K562 (cell line): ENCODE measurements around the gene YARS1. TPM values are rescaled to one million over a fixed set of nuclear protein-coding genes. Genes with fewer than 3 reads are reported as not detected.
A peak's percentile ranks its signal among the peaks of the same experiment; 100 is the strongest.

Source experiments
- ADNP ChIP-seq: fragments of 200-800 bp; sonication (Bioruptor generic); IDR thresholded peaks from 2 replicates; pipeline ENCODE4 v1.6.1; 2016; ENCODE audit warnings: missing genetic modification characterization, missing compliant biosample characterization
- CC2D1A ChIP-seq: fragments of 450-650 bp; IDR thresholded peaks from 2 replicates; pipeline ENCODE4 v1.6.1; 2017; ENCODE audit warnings: mild to moderate bottlenecking
- ETV5 ChIP-seq: sonication (generic); formaldehyde crosslinking; IDR thresholded peaks from 2 replicates; pipeline ENCODE4 v1.4.0; 2020; ENCODE audit warnings: low read depth, mild to moderate bottlenecking, missing genetic modification reagents
- FOXM1 ChIP-seq, 2 experiments: fragments of 450-650 bp in 1 of 2; sonication (generic) in 1 of 2; formaldehyde crosslinking in 1 of 2; IDR thresholded peaks; 2 replicates each; pipeline versions ENCODE4 v1.6.1 to v1.9.0; 2017 to 2022; ENCODE audit warnings: low read depth in 2 of 2, mild to moderate bottlenecking in 2 of 2, missing genetic modification reagents in 1 of 2, moderate library complexity in 1 of 2
- GTF2B ChIP-seq: IDR thresholded peaks from 2 replicates; pipeline ENCODE4 v1.6.1; 2011; ENCODE audit not compliant: insufficient read length; ENCODE audit errors: extremely low read depth
- HDAC6 ChIP-seq: IDR thresholded peaks from 2 replicates; pipeline ENCODE4 v1.6.1; 2012; ENCODE audit warnings: low read depth, mild to moderate bottlenecking, control low read depth, inconsistent platforms, low read length, moderate library complexity
- HNRNPL ChIP-seq: fragments of 200-400 bp; formaldehyde crosslinking; IDR thresholded peaks from 2 replicates; pipeline ENCODE4 v1.6.1; 2017; ENCODE audit warnings: low read depth, mild to moderate bottlenecking, low read length
- LCOR ChIP-seq: sonication (generic); formaldehyde crosslinking; IDR thresholded peaks from 2 replicates; pipeline ENCODE4 v1.8.0; 2022; ENCODE audit warnings: mild to moderate bottlenecking, missing genetic modification reagents
- MEF2A ChIP-seq: IDR thresholded peaks from 2 replicates; pipeline ENCODE4 v1.6.1; 2011; ENCODE audit warnings: low read depth, mild to moderate bottlenecking, low read length, moderate library complexity; ENCODE audit not compliant: control insufficient read depth
- MTA3 ChIP-seq: fragments of 450-650 bp; formaldehyde crosslinking; IDR thresholded peaks from 2 replicates; pipeline ENCODE4 v1.6.1; 2017; ENCODE audit warnings: mild to moderate bottlenecking, borderline replicate concordance
- NCOA2 ChIP-seq, 2 experiments: fragments of 450-650 bp; IDR thresholded peaks; 2 replicates each; pipeline ENCODE4 v1.6.1; 2018; ENCODE audit warnings: mild to moderate bottlenecking in 2 of 2, moderate library complexity in 1 of 2; ENCODE audit not compliant: partially characterized antibody in 2 of 2
- PHF8 ChIP-seq: fragments of 200-600 bp; sonication (generic); IDR thresholded peaks from 2 replicates; pipeline ENCODE4 v1.6.1; 2012; ENCODE audit warnings: mixed run types, mild to moderate bottlenecking, inconsistent platforms, low read length, moderate library complexity, borderline replicate concordance
- THAP12 ChIP-seq: fragments of 250-450 bp; sonication (Bioruptor Pico); IDR thresholded peaks from 2 replicates; pipeline ENCODE4 v1.9.0; 2021; ENCODE audit warnings: mild to moderate bottlenecking, inconsistent platforms
- ZBTB7A ChIP-seq: IDR thresholded peaks from 2 replicates; pipeline ENCODE4 v1.6.1; 2011; ENCODE audit warnings: low read depth, mild to moderate bottlenecking, low read length, moderate library complexity, borderline replicate concordance; ENCODE audit not compliant: control insufficient read depth
- ZFP36 ChIP-seq: fragments of 150-350 bp; IDR thresholded peaks from 2 replicates; pipeline ENCODE4 v1.6.1; 2018; ENCODE audit warnings: low read length, low read depth; ENCODE audit not compliant: partially characterized antibody
- ZKSCAN3 ChIP-seq: fragments of 250-450 bp; sonication (Bioruptor Pico); IDR thresholded peaks from 2 replicates; pipeline ENCODE4 v1.4.0; 2020
- polyA plus RNA-seq, 8 experiments: library from polyadenylated mRNA; depleted of rRNA in 4 of 8; stranded (reverse) in 5 of 8; unstranded in 3 of 8; fragments of >200 nt; fragmentation: Nextera tagmentation in 2 of 8; fragmentation: Illumina TruSeq in 1 of 8; extraction: Ambion mirVana in 2 of 8; extraction: Trizol in 1 of 8; gene quantifications; 2 replicates each; pipeline versions ENCODE4 v1.2.1 to v1.2.3, GENCODE V29; 2011 to 2014; ENCODE audit warnings: inconsistent platforms in 1 of 8, missing spikeins in 1 of 8
- total RNA-seq, 7 experiments: library from RNA; depleted of rRNA in 6 of 7; stranded (reverse); fragments of >200 nt in 6 of 7; fragmentation: Illumina TruSeq in 2 of 7; extraction: Trizol in 2 of 7; gene quantifications; 2 replicates each; pipeline versions ENCODE4 v1.2.1 to v1.2.3, GENCODE V29; 2011 to 2021; ENCODE audit warnings: low replicate concordance in 1 of 7
- TF ChIP-seq, protein P1 (sequence below): sonication (generic); formaldehyde crosslinking; IDR thresholded peaks from 2 replicates; pipeline ENCODE4 v1.8.0; 2022; ENCODE audit warnings: mild to moderate bottlenecking, missing genetic modification reagents
- TF ChIP-seq, protein P2 (sequence below): sonication (generic); formaldehyde crosslinking; IDR thresholded peaks from 2 replicates; pipeline ENCODE4 v1.8.0; 2022; ENCODE audit warnings: mild to moderate bottlenecking, missing genetic modification reagents, borderline replicate concordance

The YARS1 gene
- total and polyA plus RNA-seq, 9 of the 15 experiments (the other 6 are each of a cell fraction or from before 2014, with no cell fraction given) = 66.2 to 336 (median 201) TPM

GRCh38 chr1:32757213-32757895 is 59.8 kb downstream of the YARS1 start (continued):
- TF ChIP-seq THAP12 (CRISPR knock-in tag) (0 out of 2 replicates have a peak, but pooled peaks have one; percentile 31), ADNP (tag) (no peak), GTF2B (no peak), LCOR (CRISPR knock-in tag) (peak; percentile 53; the same call in 1 of the 2 replicates), ZBTB7A (no peak), CC2D1A (peak; percentile 86; the same call in 1 of the 2 replicates), FOXM1 (IDR thresholded peaks at IDR 0.05; ENCODE audit: low read depth) (peak; percentile 76), FOXM1 (CRISPR knock-in tag; IDR thresholded peaks at IDR 0.05; ENCODE audit: low read depth) (no peak), ZKSCAN3 (no peak), ZFP36 (peak; percentile 91), MEF2A (no peak; the same call in 1 of the 2 replicates), ETV5 (CRISPR knock-in tag) (peak; percentile 74; the same call in 1 of the 2 replicates), PHF8 (no peak), NCOA2 (IDR thresholded peaks at IDR 0.05; ENCODE audit: partially characterized antibody in 2 of 2) (no peak), HNRNPL (no peak), MTA3 (0 out of 2 replicates have a peak, but pooled peaks have one; percentile 63), HDAC6 (no peak)
- TF ChIP-seq, protein P1, sequence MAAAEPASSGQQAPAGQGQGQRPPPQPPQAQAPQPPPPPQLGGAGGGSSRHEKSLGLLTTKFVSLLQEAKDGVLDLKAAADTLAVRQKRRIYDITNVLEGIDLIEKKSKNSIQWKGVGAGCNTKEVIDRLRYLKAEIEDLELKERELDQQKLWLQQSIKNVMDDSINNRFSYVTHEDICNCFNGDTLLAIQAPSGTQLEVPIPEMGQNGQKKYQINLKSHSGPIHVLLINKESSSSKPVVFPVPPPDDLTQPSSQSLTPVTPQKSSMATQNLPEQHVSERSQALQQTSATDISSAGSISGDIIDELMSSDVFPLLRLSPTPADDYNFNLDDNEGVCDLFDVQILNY (CRISPR knock-in tag) = no peak
- TF ChIP-seq, protein P2, sequence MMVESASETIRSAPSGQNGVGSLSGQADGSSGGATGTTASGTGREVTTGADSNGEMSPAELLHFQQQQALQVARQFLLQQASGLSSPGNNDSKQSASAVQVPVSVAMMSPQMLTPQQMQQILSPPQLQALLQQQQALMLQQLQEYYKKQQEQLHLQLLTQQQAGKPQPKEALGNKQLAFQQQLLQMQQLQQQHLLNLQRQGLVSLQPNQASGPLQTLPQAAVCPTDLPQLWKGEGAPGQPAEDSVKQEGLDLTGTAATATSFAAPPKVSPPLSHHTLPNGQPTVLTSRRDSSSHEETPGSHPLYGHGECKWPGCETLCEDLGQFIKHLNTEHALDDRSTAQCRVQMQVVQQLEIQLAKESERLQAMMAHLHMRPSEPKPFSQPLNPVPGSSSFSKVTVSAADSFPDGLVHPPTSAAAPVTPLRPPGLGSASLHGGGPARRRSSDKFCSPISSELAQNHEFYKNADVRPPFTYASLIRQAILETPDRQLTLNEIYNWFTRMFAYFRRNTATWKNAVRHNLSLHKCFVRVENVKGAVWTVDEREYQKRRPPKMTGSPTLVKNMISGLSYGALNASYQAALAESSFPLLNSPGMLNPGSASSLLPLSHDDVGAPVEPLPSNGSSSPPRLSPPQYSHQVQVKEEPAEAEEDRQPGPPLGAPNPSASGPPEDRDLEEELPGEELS (CRISPR knock-in tag) = no peak
